ENCODE data around the gene ARHGEF26. TPM values are rescaled to one million over a fixed set of nuclear protein-coding genes. Genes with fewer than 3 reads are reported as not detected.

ARHGEF26 gene, protein sequence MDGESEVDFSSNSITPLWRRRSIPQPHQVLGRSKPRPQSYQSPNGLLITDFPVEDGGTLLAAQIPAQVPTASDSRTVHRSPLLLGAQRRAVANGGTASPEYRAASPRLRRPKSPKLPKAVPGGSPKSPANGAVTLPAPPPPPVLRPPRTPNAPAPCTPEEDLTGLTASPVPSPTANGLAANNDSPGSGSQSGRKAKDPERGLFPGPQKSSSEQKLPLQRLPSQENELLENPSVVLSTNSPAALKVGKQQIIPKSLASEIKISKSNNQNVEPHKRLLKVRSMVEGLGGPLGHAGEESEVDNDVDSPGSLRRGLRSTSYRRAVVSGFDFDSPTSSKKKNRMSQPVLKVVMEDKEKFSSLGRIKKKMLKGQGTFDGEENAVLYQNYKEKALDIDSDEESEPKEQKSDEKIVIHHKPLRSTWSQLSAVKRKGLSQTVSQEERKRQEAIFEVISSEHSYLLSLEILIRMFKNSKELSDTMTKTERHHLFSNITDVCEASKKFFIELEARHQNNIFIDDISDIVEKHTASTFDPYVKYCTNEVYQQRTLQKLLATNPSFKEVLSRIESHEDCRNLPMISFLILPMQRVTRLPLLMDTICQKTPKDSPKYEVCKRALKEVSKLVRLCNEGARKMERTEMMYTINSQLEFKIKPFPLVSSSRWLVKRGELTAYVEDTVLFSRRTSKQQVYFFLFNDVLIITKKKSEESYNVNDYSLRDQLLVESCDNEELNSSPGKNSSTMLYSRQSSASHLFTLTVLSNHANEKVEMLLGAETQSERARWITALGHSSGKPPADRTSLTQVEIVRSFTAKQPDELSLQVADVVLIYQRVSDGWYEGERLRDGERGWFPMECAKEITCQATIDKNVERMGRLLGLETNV
- 4.0 and 23.9 TPM in 2 replicates for total RNA-seq

DNA sequence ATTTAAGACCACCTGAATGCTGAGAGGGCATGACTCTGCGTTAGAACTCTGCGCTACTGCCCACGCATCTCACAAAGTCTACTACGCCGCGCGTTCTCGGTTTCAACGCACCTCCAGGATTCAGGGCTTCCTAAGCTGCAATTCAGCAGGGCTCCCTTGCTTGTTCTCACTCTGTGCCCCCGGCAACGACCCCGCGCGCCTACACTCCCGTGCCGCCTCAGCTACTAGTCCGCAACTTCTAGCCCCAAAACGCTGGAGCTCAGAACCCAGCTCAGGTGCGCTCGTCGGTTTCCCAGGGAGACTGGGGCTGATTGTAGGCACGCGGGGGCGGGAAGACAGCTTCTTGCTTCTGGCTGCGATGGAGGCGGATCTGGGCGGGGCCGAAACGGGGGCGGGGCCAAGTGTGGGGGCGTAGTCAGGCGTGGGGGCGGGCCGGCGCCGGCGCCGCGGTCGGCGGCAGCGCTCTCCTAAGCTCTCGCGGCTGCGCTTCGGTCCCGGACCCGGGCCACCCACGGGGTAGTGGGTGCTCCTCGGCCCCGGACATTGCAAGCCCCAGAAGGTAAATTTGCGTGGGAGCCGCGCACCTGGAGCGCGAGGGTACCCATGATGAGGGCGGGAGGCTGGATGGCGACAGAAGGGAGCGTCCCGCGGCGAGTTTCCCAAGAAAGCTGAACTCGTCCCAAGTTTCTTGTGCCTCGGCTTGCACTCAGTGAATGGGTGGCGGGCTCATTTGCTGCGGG lies at the start of gene ARHGEF26:
Gene ARHGEF26 (plus strand): TSS at position 430 of the 740 bp plus-strand sequence. CDS start 603 bp downstream, outside the sequence.

Other genes with a start within 250 kb of the ARHGEF26 start
- gene DHX36, start 203.1 kb downstream of the ARHGEF26 start, total RNA-seq: 29.4 and 36.1 TPM in 2 replicates

Measured in placental epithelial cell (primary cell).